IPS-15b (cell line): Measurements from ENCODE around the gene DMWD.

Source experiments
- H3K27me3 ChIP-seq: one replicate; pipeline ENCODE4 v1.6.1; 2013; ENCODE audit warnings: low read length; ENCODE audit not compliant: control insufficient read depth, insufficient read depth
- H3K36me3 ChIP-seq: one replicate; pipeline ENCODE4 v1.6.1; 2013; ENCODE audit warnings: low read length; ENCODE audit not compliant: control insufficient read depth, insufficient read depth
- H3K4me1 ChIP-seq: one replicate; pipeline ENCODE4 v1.6.1; 2013; ENCODE audit warnings: mild to moderate bottlenecking, low read length; ENCODE audit not compliant: control insufficient read depth, insufficient read depth
- H3K4me3 ChIP-seq: one replicate; pipeline ENCODE4 v1.5.1; 2013; ENCODE audit warnings: low read depth, low read length
- H3K9ac ChIP-seq: one replicate; pipeline ENCODE4 v1.6.1; 2013; ENCODE audit warnings: low read depth, mild to moderate bottlenecking, low read length
- H3K9me3 ChIP-seq: one replicate; pipeline ENCODE4 v1.6.1; 2013; ENCODE audit warnings: mild to moderate bottlenecking, low read length; ENCODE audit not compliant: control insufficient read depth, insufficient read depth

Gene DMWD

DNA sequence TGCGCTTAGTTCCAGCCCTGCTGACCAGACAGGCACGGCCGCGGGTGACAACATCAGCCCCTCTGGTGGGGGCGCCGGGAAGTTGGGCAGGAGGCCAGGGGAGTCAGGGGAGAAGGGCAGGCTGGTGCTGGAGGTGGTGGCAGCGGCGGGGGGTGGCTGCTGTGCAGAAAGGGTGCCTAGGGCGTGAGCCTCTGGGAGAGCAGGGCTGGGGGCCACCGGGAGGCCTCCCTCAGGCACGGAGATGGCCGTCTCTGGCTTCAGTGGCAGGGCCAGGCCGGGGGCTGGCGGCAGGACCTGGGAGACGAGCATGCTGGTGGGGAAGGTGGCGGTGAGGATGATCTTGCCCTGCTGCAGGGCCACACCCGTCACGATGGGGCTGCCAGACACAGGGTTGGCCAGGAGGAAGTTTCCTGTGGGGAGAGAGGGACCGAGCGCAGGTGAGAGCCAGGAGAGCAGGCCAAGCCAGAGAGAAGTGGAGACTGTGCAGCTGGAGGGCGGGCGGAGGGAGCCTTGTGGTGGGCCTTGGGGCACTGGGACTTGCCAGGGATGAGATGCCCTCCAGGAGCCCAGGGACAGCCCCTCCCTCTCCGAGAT lies 26.8 kb downstream of the DMWD start:
- peaks cover 8% of the 10 kb centered on the region for H3K4me1 ChIP-seq
- no peak overlapping the region for H3K4me3 ChIP-seq
- no peaks in the 10 kb centered on the region for H3K27me3 ChIP-seq
- H3K9me3 ChIP-seq, result no peaks in the 10 kb centered on the region
- no peak overlapping the region for H3K9ac ChIP-seq
- peaks cover 3% of the 10 kb centered on the region for H3K36me3 ChIP-seq

- H3K9me3 ChIP-seq, result no peaks in the 10 kb centered on the region
- peaks cover 8% of the 10 kb centered on the region for H3K4me1 ChIP-seq
- H3K27me3 ChIP-seq, result no peaks in the 10 kb centered on the region
- H3K9ac ChIP-seq, result no peak overlapping the region
- no peak overlapping the region for H3K4me3 ChIP-seq
- H3K36me3 ChIP-seq, result peaks cover 3% of the 10 kb centered on the region
Observed at GRCh38 chr19:45764945-45765701, 27.5 kb downstream of the DMWD start.

- no peaks in the 10 kb centered on the region for H3K27me3 ChIP-seq
- no peak overlapping the region for H3K9ac ChIP-seq
- H3K36me3 ChIP-seq, result peaks cover 3% of the 10 kb centered on the region
- no peak overlapping the region for H3K4me3 ChIP-seq
- no peaks in the 10 kb centered on the region for H3K9me3 ChIP-seq
- H3K4me1 ChIP-seq, result peaks cover 8% of the 10 kb centered on the region
Observed at GRCh38 chr19:45764475-45764874, 28.2 kb downstream of the DMWD start.

DNA sequence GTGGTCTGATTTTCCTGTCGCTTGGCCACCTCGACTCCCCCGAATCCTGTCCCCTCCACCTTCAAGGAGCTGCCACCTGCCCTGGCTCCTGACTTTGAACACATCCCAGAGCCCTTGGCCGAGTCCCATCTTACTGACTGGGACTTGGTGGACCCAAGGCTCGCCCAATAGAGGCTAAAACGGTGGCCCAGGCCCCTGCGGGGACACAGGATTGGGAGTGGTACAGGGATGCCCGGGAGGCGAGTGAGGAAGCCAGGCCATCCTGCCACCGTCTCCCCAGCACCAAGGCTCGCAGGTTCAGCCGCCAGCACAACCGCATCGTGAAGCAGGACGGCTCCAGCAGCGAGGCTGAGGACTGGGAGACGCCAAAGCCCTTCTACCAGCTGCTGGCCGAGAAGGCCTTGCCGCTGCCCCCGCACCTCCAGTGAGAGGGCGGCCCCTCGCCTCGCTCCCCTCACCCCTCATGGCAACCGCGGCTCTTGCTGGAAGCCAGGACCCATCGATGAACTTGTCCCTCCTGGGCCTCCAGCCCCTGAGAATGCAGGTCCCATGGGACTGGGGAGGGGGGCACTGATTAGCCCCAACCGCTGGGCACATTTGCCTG lies 28.9 kb downstream of the DMWD start:
- Histone ChIP-seq H3K4me3 (no peak overlapping the region), H3K9ac (peak overlapping the region; percentile 54), H3K36me3 (peaks cover 3% of the 10 kb centered on the region), H3K9me3 (no peaks in the 10 kb centered on the region), H3K4me1 (peaks cover 8% of the 10 kb centered on the region), H3K27me3 (no peaks in the 10 kb centered on the region)

GRCh38 chr19:45762870-45763631 lies 29.6 kb downstream of the DMWD start:
- Histone ChIP-seq H3K9me3 (no peaks in the 10 kb centered on the region), H3K27me3 (no peaks in the 10 kb centered on the region), H3K9ac (peak overlapping the region; percentile 54), H3K4me3 (no peak overlapping the region), H3K4me1 (peaks cover 8% of the 10 kb centered on the region), H3K36me3 (peaks cover 3% of the 10 kb centered on the region)

DNA sequence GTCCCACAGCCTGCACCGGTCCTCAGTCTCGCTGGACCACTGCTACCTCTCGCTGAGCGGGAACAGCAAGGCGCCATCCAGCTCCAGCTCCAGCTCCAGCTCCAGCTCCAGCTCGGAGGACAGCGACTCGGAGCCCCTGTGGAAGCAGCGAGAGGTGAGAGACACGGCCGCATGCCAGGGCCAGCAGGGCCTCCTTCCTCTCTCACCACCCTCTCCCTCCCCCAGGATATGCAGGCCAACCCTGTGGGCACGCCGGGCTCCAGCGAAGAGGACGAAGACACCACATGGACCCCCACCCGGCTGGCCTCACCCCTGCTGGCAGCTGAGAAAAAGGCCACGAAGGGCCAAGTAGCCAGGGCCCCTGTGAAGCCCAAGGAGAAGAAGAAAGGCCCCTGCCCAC lies 30.9 kb downstream of the DMWD start:
- Histone ChIP-seq H3K4me3 (no peak overlapping the region), H3K9ac (no peak overlapping the region), H3K36me3 (peaks cover 3% of the 10 kb centered on the region), H3K9me3 (no peaks in the 10 kb centered on the region), H3K27me3 (no peaks in the 10 kb centered on the region), H3K4me1 (peaks cover 8% of the 10 kb centered on the region)

- Histone ChIP-seq H3K4me3 (no peak overlapping the region), H3K9ac (no peak overlapping the region), H3K36me3 (no peaks in the 10 kb centered on the region), H3K27me3 (no peaks in the 10 kb centered on the region), H3K9me3 (no peaks in the 10 kb centered on the region), H3K4me1 (no peaks in the 10 kb centered on the region)
Observed at GRCh38 chr19:45758921-45759320, 33.7 kb downstream of the DMWD start.

DNA sequence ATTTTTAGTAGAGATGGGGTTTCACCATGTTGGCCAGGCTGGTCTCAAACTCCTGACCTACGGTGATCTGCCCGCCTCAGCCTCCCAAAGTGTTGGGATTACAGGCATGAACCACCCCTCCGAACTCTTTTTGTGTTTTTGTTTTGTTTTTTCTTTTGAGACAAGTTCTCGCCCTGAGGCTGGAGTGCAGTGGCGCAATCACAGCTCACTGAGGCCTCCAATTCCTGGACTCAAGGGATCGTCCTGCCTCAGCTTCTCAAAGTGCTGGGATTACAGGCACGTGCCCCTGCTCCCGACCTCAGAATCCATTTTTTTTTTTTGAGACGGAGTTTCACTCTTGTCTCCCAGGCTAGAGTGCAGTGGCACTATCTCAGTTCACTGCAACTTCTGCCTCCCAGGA lies 35.0 kb downstream of the DMWD start:
- no peaks in the 10 kb centered on the region for H3K36me3 ChIP-seq
- no peaks in the 10 kb centered on the region for H3K27me3 ChIP-seq
- no peaks in the 10 kb centered on the region for H3K9me3 ChIP-seq
- no peak overlapping the region for H3K9ac ChIP-seq
- H3K4me3 ChIP-seq, result no peak overlapping the region
- H3K4me1 ChIP-seq, result no peaks in the 10 kb centered on the region

GRCh38 chr19:45754323-45754722 lies 38.3 kb downstream of the DMWD start:
- no peaks in the 10 kb centered on the region for H3K36me3 ChIP-seq
- H3K9ac ChIP-seq, result no peak overlapping the region
- H3K4me1 ChIP-seq, result no peaks in the 10 kb centered on the region
- H3K27me3 ChIP-seq, result no peaks in the 10 kb centered on the region
- no peak overlapping the region for H3K4me3 ChIP-seq
- no peaks in the 10 kb centered on the region for H3K9me3 ChIP-seq

- Histone ChIP-seq H3K4me1 (no peaks in the 10 kb centered on the region), H3K9ac (no peak overlapping the region), H3K4me3 (no peak overlapping the region), H3K9me3 (no peaks in the 10 kb centered on the region), H3K27me3 (no peaks in the 10 kb centered on the region), H3K36me3 (no peaks in the 10 kb centered on the region)
Observed at GRCh38 chr19:45753548-45753947, 39.1 kb downstream of the DMWD start.

GRCh38 chr19:45752639-45753038 lies 40.0 kb downstream of the DMWD start:
- Histone ChIP-seq H3K27me3 (no peaks in the 10 kb centered on the region), H3K4me1 (no peaks in the 10 kb centered on the region), H3K9ac (no peak overlapping the region), H3K4me3 (no peak overlapping the region), H3K9me3 (no peaks in the 10 kb centered on the region), H3K36me3 (no peaks in the 10 kb centered on the region)
